Astrocyte of the hippocampus (primary cell): ENCODE measurements around the gene ZNF526.

Source experiments
- DNase-seq: peaks from one replicate; pipeline ENCODE4 v3.0.0; 2011; ENCODE audit warnings: low read depth, low spot score

ZNF526 gene

DNA sequence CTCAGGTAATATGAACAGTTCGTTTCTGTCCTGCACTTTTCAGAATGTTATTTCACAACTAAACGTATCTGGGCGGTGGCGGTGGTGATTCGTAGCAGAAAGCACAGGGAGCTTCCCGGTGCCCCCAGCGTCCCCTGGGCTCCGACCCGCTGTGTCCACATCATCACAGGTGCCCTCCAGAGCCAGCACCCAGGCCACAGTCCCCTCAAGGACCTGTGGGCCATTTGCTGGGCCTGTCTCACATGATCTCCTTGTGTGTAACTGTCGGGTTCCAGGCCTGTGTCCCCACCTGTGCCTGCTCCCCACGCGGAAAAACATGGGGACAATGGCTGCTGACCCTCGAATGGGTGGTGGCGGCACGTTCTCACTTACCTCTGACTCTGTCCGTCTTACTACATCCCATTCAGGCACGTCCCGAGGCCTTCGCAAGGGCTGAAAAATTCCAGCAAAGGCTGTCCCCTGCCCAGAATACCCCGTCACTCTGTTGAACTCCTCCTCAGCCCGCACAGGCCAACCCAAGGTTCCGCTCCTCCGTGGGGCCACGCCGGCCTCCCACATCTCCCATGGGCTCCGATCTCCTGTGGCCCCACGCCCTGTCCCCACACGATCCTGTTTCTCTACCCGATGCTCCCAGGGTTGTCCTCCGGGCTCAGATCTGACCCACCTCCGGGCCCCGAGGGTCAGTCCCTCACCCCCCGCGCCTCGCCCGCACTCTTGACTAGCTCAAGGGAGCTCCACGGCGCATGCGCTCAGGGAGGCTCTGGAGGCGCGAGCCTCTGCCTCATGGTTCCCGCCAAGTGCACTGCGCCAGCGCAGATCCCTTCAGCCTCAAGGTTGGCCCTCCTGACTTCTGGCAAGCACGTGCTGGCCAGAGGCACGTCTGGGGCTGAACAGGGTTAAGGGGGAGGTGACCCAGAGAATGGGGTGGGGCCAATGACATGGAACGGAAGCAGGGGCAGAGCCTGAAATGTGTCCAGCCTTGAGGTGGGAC, 23.8 kb upstream of the ZNF526 start:
- DNase-seq = no peak

DNA sequence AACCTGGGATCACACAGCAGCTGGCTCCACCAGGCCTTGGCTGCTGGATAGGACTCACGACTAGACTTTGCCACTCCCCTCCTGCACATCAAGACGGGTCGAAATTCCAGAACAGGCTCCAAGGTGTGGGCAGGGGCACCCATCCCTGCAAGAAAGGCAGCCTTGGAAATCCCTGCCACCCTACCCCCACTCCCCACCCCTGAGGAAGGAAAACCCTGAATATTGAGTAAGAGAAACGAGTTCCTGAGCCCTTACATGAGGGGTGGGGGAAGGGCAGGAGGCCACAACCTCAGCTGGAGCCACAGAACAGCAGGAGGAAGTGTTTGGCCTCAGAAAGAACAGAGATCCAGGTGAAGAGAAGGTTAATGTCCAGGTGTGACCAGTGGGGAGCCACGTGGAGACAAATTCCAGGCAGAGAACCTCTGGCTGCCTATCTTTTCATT, 22.7 kb upstream of the ZNF526 start:
- DNase-seq = no peak

- DNase-seq = no peak
Measured at GRCh38 chr19:42198676-42199439, 21.3 kb upstream of the ZNF526 start.

GRCh38 chr19:42199440-42200115, 20.5 kb upstream of the ZNF526 start:
- no peak for DNase-seq

- no peak for DNase-seq
Measured at GRCh38 chr19:42200116-42200715, 19.9 kb upstream of the ZNF526 start.

DNA sequence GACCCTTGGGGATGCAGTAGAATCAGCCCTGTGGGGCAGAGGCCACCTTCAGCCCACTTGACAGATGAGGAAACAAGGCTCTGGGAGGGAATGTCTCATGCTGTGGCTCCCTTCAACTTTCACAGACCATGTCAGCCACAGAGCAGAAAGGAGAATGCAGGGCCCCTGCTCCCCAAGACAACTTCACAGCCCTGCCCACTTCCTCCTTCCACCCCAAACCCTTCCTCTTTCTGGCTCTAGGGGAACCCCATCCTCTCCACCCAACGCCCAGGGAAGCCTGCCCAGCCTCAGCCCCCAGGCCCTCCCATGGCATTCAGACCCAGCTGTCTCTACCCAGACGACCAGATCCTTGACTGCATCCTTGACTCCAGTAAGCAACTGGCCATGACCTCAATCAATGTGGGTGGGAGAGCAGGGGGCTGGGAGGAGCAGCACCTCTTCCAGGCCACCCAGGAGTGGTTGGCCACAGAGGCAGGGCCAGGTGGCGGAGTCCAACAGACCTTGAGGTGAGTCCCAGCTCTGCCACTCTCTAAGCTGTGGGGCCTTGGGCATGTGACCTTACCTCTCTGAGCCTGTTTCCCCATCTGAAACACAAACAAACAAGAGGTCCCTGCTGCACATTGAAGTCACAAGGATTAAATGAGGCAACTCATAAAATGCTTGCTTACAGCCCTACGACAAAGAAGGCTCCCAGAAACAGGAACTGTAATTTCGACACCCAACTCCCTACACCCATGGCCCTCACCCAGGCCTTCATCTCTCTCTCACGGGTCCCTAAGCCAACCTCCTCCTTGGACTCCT, 18.4 kb upstream of the ZNF526 start:
- no peak for DNase-seq

DNA sequence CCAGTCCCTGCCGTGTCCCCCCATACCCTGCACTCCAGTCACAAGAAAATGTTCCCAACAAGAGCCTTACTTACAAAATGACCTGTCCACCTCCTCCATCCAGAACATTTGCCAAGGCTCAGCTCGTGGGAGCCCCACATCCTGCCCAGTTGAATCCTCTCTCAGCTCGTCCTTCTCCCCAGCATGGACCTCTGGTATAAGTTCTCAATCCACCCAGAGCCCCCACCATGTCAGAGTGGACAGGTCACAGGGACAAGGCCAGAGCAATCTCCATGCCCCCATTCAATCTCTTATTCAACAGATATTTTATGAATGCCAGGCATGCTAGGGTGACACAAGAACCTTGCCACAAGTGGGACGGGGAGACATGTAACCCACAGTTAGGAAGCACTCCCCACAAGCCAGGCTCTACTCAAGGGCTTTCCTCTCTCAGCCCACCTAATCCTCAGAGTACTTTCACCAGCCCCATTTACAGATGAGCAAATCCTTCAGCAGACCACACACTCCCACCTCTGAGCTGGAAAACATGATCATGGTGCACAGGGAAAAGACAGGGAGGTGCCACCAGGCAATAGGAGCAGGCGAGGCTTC, 17.7 kb upstream of the ZNF526 start:
- no peak for DNase-seq

DNA sequence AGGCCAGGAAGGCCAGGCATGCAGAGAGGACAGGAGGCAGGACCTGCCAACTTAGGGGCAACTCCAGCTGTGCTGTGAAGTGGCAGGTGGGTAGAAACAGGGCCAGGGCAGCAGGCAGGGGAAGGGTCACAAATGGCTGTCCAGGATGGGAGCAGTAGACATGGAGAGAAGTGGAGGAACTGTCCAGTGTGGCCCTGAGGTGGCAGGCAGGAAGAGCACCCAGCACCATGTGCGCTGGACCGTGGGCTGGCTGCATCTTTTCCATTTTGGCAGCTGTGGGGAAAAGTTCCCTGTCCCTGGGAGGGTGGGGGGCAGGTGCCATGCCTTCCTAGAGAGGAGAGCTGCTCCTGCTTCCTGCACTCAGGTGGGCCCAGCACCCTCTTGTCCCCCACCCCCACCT, 16.4 kb upstream of the ZNF526 start:
- DNase-seq = no peak

- DNase-seq = no peak
Measured at GRCh38 chr19:42204664-42205063, 15.4 kb upstream of the ZNF526 start.

DNA sequence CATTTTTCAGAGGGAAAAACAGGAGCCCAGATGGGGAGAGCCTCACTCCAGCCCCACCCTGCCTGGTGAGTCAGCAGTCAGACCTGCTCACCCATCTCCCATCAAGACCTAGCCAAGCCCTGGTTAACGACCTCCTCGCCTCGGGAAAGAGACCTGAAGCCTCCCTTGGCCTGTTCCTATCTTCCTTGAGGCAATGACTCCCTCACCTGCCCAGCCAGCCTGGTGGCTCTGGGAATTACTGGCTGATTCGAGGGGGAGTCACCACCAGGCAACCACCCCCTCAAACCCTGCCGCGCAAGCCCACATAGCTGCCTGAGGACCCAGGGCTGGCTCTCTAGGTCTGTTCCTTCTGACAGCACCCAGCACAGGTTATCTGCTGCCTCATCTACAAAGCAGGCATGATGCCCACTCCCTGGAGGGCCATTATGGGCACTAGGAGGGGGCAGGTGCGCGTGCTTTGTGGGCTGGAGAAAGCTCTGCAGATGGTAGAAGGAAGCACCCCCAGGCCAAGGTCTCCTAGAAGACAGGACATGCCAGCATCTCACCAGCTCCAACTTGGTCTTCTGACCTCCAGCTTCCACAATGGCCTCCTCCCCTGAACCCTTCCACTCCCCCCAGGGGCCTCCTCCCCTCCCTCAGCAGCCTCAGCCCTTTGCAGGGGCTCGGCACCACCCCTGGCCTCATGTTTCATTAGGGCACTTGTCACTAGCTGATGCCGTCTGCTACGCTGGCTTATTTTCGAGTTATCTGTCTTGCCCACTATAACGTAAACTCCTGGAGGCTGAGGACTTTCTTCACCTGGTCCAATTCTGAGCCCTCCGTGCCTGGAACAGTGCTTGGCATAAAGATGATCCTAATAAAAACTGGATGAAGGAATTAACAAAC, 13.0 kb upstream of the ZNF526 start:
- DNase-seq = no peak

DNA sequence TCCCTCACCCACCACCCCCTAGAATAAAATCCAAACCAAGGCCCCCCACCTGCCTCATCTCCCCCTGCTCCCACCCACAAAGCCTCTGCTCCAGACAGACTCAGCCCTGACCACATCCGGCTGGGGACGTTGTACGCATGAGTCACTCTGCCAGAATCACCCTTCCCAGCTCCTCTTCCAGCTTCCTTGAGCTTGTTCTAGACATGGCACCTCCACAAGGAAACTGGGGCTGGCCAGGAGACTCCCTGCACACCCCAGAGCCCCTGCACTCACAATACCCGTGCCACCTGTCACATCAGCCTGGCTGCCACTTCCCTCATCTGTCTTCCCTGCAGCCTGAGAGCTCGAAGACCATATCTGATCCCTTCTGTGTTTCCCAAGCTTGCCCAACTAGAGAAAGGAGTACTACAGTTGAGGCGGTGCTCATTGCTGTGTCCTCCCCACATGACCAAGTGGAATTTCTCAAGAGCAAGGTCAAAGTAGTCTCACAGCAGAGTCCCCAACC, 12.3 kb upstream of the ZNF526 start:
- peak; percentile 75 for DNase-seq

GRCh38 chr19:42208612-42209011, 11.5 kb upstream of the ZNF526 start:
- DNase-seq = no peak

- no peak for DNase-seq
Measured at GRCh38 chr19:42212886-42213285, 7.2 kb upstream of the ZNF526 start.

- DNase-seq = no peak
Measured at GRCh38 chr19:42214810-42215485, 5.2 kb upstream of the ZNF526 start.

- peak; percentile 63 for DNase-seq
Measured at GRCh38 chr19:42216653-42217519, 3.2 kb upstream of the ZNF526 start.

DNA sequence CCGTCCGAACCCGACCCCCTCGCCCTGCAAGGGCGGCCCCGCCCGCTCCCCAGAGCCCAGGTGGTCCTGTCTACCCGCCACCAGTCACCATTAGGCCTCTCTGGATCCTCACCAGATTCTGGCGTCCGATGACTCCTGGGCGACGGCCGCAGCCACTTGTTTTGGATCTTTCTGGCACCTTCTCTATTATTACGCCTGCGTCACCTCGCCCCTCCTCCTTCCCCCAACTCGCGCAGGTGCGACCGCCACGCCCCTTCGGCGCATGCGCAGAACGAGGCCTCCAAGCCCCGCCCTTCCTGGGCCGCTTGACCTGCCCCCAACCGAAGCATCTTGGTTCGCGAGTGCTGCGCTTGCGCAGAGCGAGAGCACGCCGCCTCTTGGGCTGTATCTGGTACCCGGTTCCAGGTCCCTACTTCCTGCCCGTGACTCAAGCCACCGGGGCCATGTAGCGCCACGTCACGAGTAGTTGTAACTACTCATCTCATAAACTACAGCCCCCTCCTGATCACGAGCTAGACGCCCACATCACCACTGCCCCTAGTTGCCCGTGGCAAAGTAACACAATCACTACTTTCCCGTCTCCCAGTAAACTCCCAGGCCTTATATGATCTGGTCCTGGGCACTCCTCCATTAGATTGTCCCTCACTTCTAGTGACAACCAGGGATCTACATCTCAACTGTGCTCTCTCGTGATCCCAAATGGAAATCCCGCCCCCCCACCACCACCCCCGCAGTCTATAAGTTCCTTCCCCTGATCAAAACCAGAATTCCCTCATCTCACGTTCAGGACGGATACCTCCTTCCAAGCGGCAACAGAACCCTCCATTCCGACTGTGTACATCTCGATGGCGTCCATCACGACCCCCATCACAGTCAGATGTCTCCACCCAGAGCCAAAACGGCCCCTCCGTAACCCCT, 2.3 kb upstream of the ZNF526 start, which contains the start of gene DEDD2:
DEDD2 (minus strand) TSS at position 158 of the 918 bp plus-strand sequence. CDS start 670 bp downstream, outside the sequence.
- DNase-seq = peak; percentile 99
